Fibroblast of lung (primary cell): ENCODE measurements around the gene GDPD4.

Experiments used
- CTCF ChIP-seq, 2 donors: IDR thresholded peaks in 1 of 2; conservative IDR thresholded peaks in 1 of 2; 1 replicate in 1 of 2; 2 replicates in 1 of 2; pipeline ENCODE4 v1.5.1; 2011 to 2012; ENCODE audit warnings: low read length in 2 of 2, control low read depth in 1 of 2, inconsistent platforms in 1 of 2, low read depth in 1 of 2, mild to moderate bottlenecking in 1 of 2
- EZH2 ChIP-seq: IDR thresholded peaks from 2 replicates; pipeline ENCODE4 v1.5.1; 2012; ENCODE audit warnings: low read length, control low read depth, mild to moderate bottlenecking; ENCODE audit errors: missing control alignments

GRCh38 chr11:77345621-77346020, 44.1 kb upstream of the GDPD4 start:
- TF ChIP-seq CTCF (conservative IDR thresholded peaks at IDR 0.05 in 1 of 2, IDR thresholded peaks at IDR 0.05 in 1 of 2; ENCODE audit: low read depth in 1 of 2, low read length in 2 of 2) (no peak), EZH2 (no peak)
